ENCODE measurements around the gene ITPR3.

DNA sequence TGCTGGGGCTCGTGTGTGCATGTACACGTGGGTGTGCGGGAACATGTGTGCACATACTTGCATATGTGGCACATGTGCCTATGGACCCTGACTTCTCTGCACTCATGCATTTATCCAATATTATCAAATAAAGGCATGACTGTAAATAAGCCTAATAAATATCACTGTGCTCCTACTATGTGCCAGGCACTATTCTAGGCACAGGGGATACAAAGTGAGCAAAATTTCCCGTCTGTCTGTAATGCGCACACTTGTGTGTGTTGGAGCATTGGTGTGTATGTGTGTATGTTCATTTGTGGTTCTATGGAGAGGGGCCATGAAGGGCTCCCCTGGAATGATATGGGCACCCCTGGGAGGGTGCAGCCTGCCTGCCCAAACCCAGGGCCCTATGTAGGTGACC is 41.9 kb downstream of the ITPR3 start:
- TF ChIP-seq, protein P1, sequence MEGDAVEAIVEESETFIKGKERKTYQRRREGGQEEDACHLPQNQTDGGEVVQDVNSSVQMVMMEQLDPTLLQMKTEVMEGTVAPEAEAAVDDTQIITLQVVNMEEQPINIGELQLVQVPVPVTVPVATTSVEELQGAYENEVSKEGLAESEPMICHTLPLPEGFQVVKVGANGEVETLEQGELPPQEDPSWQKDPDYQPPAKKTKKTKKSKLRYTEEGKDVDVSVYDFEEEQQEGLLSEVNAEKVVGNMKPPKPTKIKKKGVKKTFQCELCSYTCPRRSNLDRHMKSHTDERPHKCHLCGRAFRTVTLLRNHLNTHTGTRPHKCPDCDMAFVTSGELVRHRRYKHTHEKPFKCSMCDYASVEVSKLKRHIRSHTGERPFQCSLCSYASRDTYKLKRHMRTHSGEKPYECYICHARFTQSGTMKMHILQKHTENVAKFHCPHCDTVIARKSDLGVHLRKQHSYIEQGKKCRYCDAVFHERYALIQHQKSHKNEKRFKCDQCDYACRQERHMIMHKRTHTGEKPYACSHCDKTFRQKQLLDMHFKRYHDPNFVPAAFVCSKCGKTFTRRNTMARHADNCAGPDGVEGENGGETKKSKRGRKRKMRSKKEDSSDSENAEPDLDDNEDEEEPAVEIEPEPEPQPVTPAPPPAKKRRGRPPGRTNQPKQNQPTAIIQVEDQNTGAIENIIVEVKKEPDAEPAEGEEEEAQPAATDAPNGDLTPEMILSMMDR (IDR thresholded peaks at IDR 0.05), result no peak
- no peak for TF ChIP-seq POLR2AphosphoS5 (IDR thresholded peaks at IDR 0.05)
